CD8-positive, alpha-beta memory T cell (primary cell): ENCODE results near the gene PALLD. TPM values are rescaled to one million over a fixed set of nuclear protein-coding genes. Genes with fewer than 3 reads are reported as not detected.
"Not testable (repeated sequence)": the region's sequence is repeated elsewhere in the genome, so short reads cannot be mapped to it uniquely, and the experiment has no call there.

Experiments
- CTCF ChIA-PET: fragments of 350-600 bp; sonication (Branson Sonifier 250); formaldehyde crosslinking; loops from one replicate; lab custom pipeline; 2021; ENCODE audit warnings: antibody characterized with exemption; lab: Charles Lee
- POLR2A ChIA-PET: fragments of 350-600 bp; sonication (Branson Sonifier 250); formaldehyde crosslinking; loops from one replicate; lab custom pipeline; 2021; ENCODE audit warnings: antibody characterized with exemption; lab: Charles Lee
- DNase-seq, 5 donors: peaks; one replicate each; pipeline versions ENCODE4 v3.0.0 to v3.0.0-alpha.2; 2020 to 2022; ENCODE audit warnings: mixed read lengths in 1 of 5
- H3K27ac ChIP-seq: one replicate; pipeline ENCODE4 v1.7.0; 2013; ENCODE audit warnings: low read depth, mild to moderate bottlenecking, low read length, moderate library complexity
- H3K27me3 ChIP-seq: 2 replicates; pipeline ENCODE4 v1.7.0; 2013; ENCODE audit warnings: low read length, mild to moderate bottlenecking; ENCODE audit not compliant: insufficient read depth, poor library complexity, severe bottlenecking
- H3K36me3 ChIP-seq: 2 replicates; pipeline ENCODE4 v1.7.0; 2013; ENCODE audit warnings: mild to moderate bottlenecking, low read length, moderate library complexity; ENCODE audit not compliant: insufficient read depth
- H3K4me1 ChIP-seq: 2 replicates; pipeline ENCODE4 v1.7.0; 2013; ENCODE audit warnings: mild to moderate bottlenecking, low read length, moderate library complexity; ENCODE audit not compliant: insufficient read depth
- H3K4me3 ChIP-seq: 2 replicates; pipeline ENCODE4 v1.7.0; 2013; ENCODE audit warnings: mild to moderate bottlenecking, low read length
- H3K9me3 ChIP-seq: 2 replicates; pipeline ENCODE4 v1.7.0; 2013; ENCODE audit warnings: mild to moderate bottlenecking, low read length
- H3K27ac Mint-ChIP-seq, 8 donors: one replicate each; pipeline ENCODE4 v1.8.0; 2020 to 2021; ENCODE audit warnings: mixed read lengths in 8 of 8, mild to moderate bottlenecking in 6 of 8, inconsistent platforms in 3 of 8, moderate library complexity in 3 of 8
- H3K27me3 Mint-ChIP-seq, 2 donors: one replicate each; pipeline ENCODE4 v1.8.0; 2020 to 2021; ENCODE audit warnings: mixed read lengths in 2 of 2, mild to moderate bottlenecking in 1 of 2, moderate library complexity in 1 of 2
- H3K36me3 Mint-ChIP-seq, 3 donors: one replicate each; pipeline ENCODE4 v1.8.0; 2020 to 2021; ENCODE audit warnings: mixed read lengths in 3 of 3, inconsistent platforms in 1 of 3, mild to moderate bottlenecking in 1 of 3
- H3K4me1 Mint-ChIP-seq, 3 donors: one replicate each; pipeline ENCODE4 v1.8.0; 2020 to 2021; ENCODE audit warnings: mixed read lengths in 3 of 3, inconsistent platforms in 1 of 3, mild to moderate bottlenecking in 1 of 3
- H3K4me3 Mint-ChIP-seq, 7 donors: one replicate each; pipeline ENCODE4 v1.8.0; 2020 to 2021; ENCODE audit warnings: mixed read lengths in 7 of 7, mild to moderate bottlenecking in 6 of 7, moderate library complexity in 4 of 7, inconsistent platforms in 2 of 7
- H3K9me3 Mint-ChIP-seq, 5 donors: one replicate each; pipeline ENCODE4 v1.8.0; 2020 to 2022; ENCODE audit warnings: mixed read lengths in 5 of 5, mild to moderate bottlenecking in 3 of 5, moderate library complexity in 2 of 5, inconsistent platforms in 1 of 5
- polyA plus RNA-seq: library from polyadenylated mRNA; unstranded; fragments of 300-500 nt; fragmentation: Illumina TruSeq; gene quantifications from one replicate; pipeline ENCODE4 v1.2.3, GENCODE V29; 2021
- total RNA-seq, 2 experiments: library from RNA; stranded (reverse); gene quantifications; one replicate each; pipeline ENCODE4 v1.2.3, GENCODE V29; 2021

The PALLD gene
- total and polyA plus RNA-seq, 3 experiments from 2014 or later = 0.35 to 0.97 (median 0.47) TPM

- Mint-ChIP-seq H3K36me3 (no peaks in the 10 kb centered on the region), H3K27me3 (peaks cover 13 to 14% of the 10 kb centered on the region in 2 donors), H3K4me3 (no peak overlapping the region), H3K4me1 (no peaks in the 10 kb centered on the region), H3K27ac (peak overlapping the region in 1 of 8 donors; percentile 11), H3K9me3 (no peaks in the 10 kb centered on the region)
- DNase-seq = no peak
- no peaks in the 10 kb centered on the region for H3K36me3 ChIP-seq
- H3K27me3 ChIP-seq = no peaks in the 10 kb centered on the region
- H3K4me1 ChIP-seq = no peaks in the 10 kb centered on the region
- H3K27ac ChIP-seq = no peak overlapping the region
- no peak overlapping the region for H3K4me3 ChIP-seq
- no peaks in the 10 kb centered on the region for H3K9me3 ChIP-seq
- POLR2A ChIA-PET = no interaction called here
- CTCF ChIA-PET = no interaction called here
Observed at GRCh38 chr4:168696826-168697225, 200.0 kb downstream of the PALLD start.

- no peak overlapping the region for H3K27ac ChIP-seq
- Mint-ChIP-seq H3K27me3 (peaks cover 6 to 9% of the 10 kb centered on the region in 2 donors), H3K4me1 (no peaks in the 10 kb centered on the region), H3K9me3 (peaks cover 0 to 3% (median 0%) of the 10 kb centered on the region in 5 donors), H3K36me3 (no peaks in the 10 kb centered on the region), H3K27ac (no peak overlapping the region), H3K4me3 (no peak overlapping the region)
- CTCF ChIA-PET = no interaction called here
- no peak overlapping the region for H3K4me3 ChIP-seq
- no peak for DNase-seq
- POLR2A ChIA-PET = no interaction called here
- H3K4me1 ChIP-seq = no peaks in the 10 kb centered on the region
- no peaks in the 10 kb centered on the region for H3K36me3 ChIP-seq
- H3K27me3 ChIP-seq = no peaks in the 10 kb centered on the region
- no peaks in the 10 kb centered on the region for H3K9me3 ChIP-seq
Observed at GRCh38 chr4:168699224-168699878, 202.5 kb downstream of the PALLD start.

GRCh38 chr4:168701061-168701460 is 204.2 kb downstream of the PALLD start:
- Histone ChIP-seq H3K27me3 (no peaks in the 10 kb centered on the region), H3K36me3 (no peaks in the 10 kb centered on the region), H3K9me3 (no peaks in the 10 kb centered on the region), H3K4me1 (no peaks in the 10 kb centered on the region), H3K4me3 (no peak overlapping the region), H3K27ac (no peak overlapping the region)
- H3K27me3 Mint-ChIP-seq = peaks cover 6 to 9% of the 10 kb centered on the region in 2 donors
- H3K4me1 Mint-ChIP-seq = no peaks in the 10 kb centered on the region
- ChIA-PET CTCF (no interaction called here), POLR2A (no interaction called here)
- DNase-seq = no peak
- peaks cover 0 to 3% (median 0%) of the 10 kb centered on the region in 5 donors for H3K9me3 Mint-ChIP-seq
- H3K36me3 Mint-ChIP-seq = no peaks in the 10 kb centered on the region
- no peak overlapping the region for H3K4me3 Mint-ChIP-seq
- H3K27ac Mint-ChIP-seq = no peak overlapping the region

- H3K36me3 Mint-ChIP-seq, H3K4me1 ChIP-seq, H3K27ac ChIP-seq, DNase-seq, H3K36me3 ChIP-seq, H3K9me3 Mint-ChIP-seq, CTCF ChIA-PET, POLR2A ChIA-PET, H3K27me3 ChIP-seq, H3K4me3 Mint-ChIP-seq, H3K4me3 ChIP-seq, H3K27me3 Mint-ChIP-seq, H3K4me1 Mint-ChIP-seq, H3K27ac Mint-ChIP-seq, H3K9me3 ChIP-seq: not testable (repeated sequence)
Observed at GRCh38 chr4:168702581-168703087, 205.8 kb downstream of the PALLD start.

GRCh38 chr4:168705121-168705520 is 208.3 kb downstream of the PALLD start:
- no peaks in the 10 kb centered on the region for H3K36me3 ChIP-seq
- POLR2A ChIA-PET = no interaction called here
- H3K4me1 Mint-ChIP-seq = no peaks in the 10 kb centered on the region
- no peak overlapping the region for H3K27ac Mint-ChIP-seq
- H3K9me3 Mint-ChIP-seq = peaks cover 0 to 5% (median 0%) of the 10 kb centered on the region in 5 donors
- H3K9me3 ChIP-seq = no peaks in the 10 kb centered on the region
- H3K27me3 ChIP-seq = no peaks in the 10 kb centered on the region
- H3K4me3 Mint-ChIP-seq = no peak overlapping the region
- CTCF ChIA-PET = no interaction called here
- DNase-seq = no peak
- no peak overlapping the region for H3K27ac ChIP-seq
- H3K4me1 ChIP-seq = no peaks in the 10 kb centered on the region
- no peaks in the 10 kb centered on the region for H3K36me3 Mint-ChIP-seq
- H3K27me3 Mint-ChIP-seq = peaks cover 4 to 7% of the 10 kb centered on the region in 2 donors
- H3K4me3 ChIP-seq = no peak overlapping the region

GRCh38 chr4:168707205-168707604 is 210.4 kb downstream of the PALLD start:
- Mint-ChIP-seq H3K27me3 (peaks cover 4% of the 10 kb centered on the region in 2 donors), H3K9me3 (peaks cover 0 to 5% (median 0%) of the 10 kb centered on the region in 5 donors), H3K27ac (peak overlapping the region in 1 of 8 donors; percentile 43), H3K4me3 (no peak overlapping the region), H3K36me3 (no peaks in the 10 kb centered on the region), H3K4me1 (no peaks in the 10 kb centered on the region)
- H3K27ac ChIP-seq = no peak overlapping the region
- no peaks in the 10 kb centered on the region for H3K27me3 ChIP-seq
- POLR2A ChIA-PET = no interaction called here
- no peak for DNase-seq
- H3K36me3 ChIP-seq = no peaks in the 10 kb centered on the region
- no peak overlapping the region for H3K4me3 ChIP-seq
- H3K4me1 ChIP-seq = no peaks in the 10 kb centered on the region
- CTCF ChIA-PET = no interaction called here
- H3K9me3 ChIP-seq = no peaks in the 10 kb centered on the region

- no peaks in the 10 kb centered on the region for H3K27me3 ChIP-seq
- no peaks in the 10 kb centered on the region for H3K4me1 ChIP-seq
- no peaks in the 10 kb centered on the region for H3K4me1 Mint-ChIP-seq
- H3K9me3 ChIP-seq = no peaks in the 10 kb centered on the region
- POLR2A ChIA-PET = no interaction called here
- DNase-seq = no peak
- H3K36me3 Mint-ChIP-seq = no peaks in the 10 kb centered on the region
- H3K27me3 Mint-ChIP-seq = peaks cover 4% of the 10 kb centered on the region in 2 donors
- no peak overlapping the region for H3K4me3 ChIP-seq
- CTCF ChIA-PET = no interaction called here
- H3K27ac Mint-ChIP-seq = no peak overlapping the region
- H3K36me3 ChIP-seq = no peaks in the 10 kb centered on the region
- H3K4me3 Mint-ChIP-seq = no peak overlapping the region
- peaks cover 0 to 2% (median 0%) of the 10 kb centered on the region in 5 donors for H3K9me3 Mint-ChIP-seq
- no peak overlapping the region for H3K27ac ChIP-seq
Observed at GRCh38 chr4:168708108-168708507, 211.3 kb downstream of the PALLD start.

- Mint-ChIP-seq H3K36me3 (no peaks in the 10 kb centered on the region), H3K4me3 (no peak overlapping the region), H3K27me3 (peaks cover under 1 to 4% of the 10 kb centered on the region in 2 donors), H3K27ac (no peak overlapping the region), H3K9me3 (peaks cover 0 to 2% (median 0%) of the 10 kb centered on the region in 5 donors), H3K4me1 (no peaks in the 10 kb centered on the region)
- H3K9me3 ChIP-seq = no peaks in the 10 kb centered on the region
- H3K36me3 ChIP-seq = no peaks in the 10 kb centered on the region
- no peak for DNase-seq
- no peak overlapping the region for H3K27ac ChIP-seq
- no peak overlapping the region for H3K4me3 ChIP-seq
- CTCF ChIA-PET = no interaction called here
- no peaks in the 10 kb centered on the region for H3K4me1 ChIP-seq
- POLR2A ChIA-PET = no interaction called here
- no peaks in the 10 kb centered on the region for H3K27me3 ChIP-seq
Observed at GRCh38 chr4:168710353-168710946, 213.6 kb downstream of the PALLD start.
